Hepatocyte (in vitro differentiated cells): ENCODE measurements around the gene FOLR3. TPM values are rescaled to one million over a fixed set of nuclear protein-coding genes. Genes with fewer than 3 reads are reported as not detected.

Experiments used
- DNase-seq: peaks from one replicate; pipeline ENCODE4 v3.0.0-alpha.2; 2016; ENCODE audit warnings: low spot score
- H2AFZ ChIP-seq: fragments of 200-600 bp; sonication (generic); 2 replicates; pipeline ENCODE4 v1.6.0; 2016; ENCODE audit warnings: antibody characterized with exemption, mild to moderate bottlenecking
- H3K27ac ChIP-seq: fragments of 200-600 bp; sonication (generic); 2 replicates; pipeline ENCODE4 v1.5.1; 2016; ENCODE audit warnings: mild to moderate bottlenecking
- H3K27me3 ChIP-seq: fragments of 200-600 bp; sonication (generic); 2 replicates; pipeline ENCODE4 v1.6.1; 2016
- H3K36me3 ChIP-seq: fragments of 200-600 bp; sonication (generic); replicated peaks from 2 replicates; pipeline ENCODE4 v1.5.1; 2016; ENCODE audit warnings: low read depth; ENCODE audit not compliant: insufficient read depth
- H3K4me1 ChIP-seq: fragments of 200-600 bp; sonication (generic); 2 replicates; pipeline ENCODE4 v1.5.1; 2016; ENCODE audit warnings: mild to moderate bottlenecking, moderate library complexity; ENCODE audit not compliant: insufficient read depth
- H3K4me2 ChIP-seq: fragments of 200-600 bp; sonication (generic); 2 replicates; pipeline ENCODE4 v1.6.0; 2016
- H3K4me3 ChIP-seq: fragments of 200-600 bp; sonication (generic); 2 replicates; pipeline ENCODE4 v1.5.1; 2016; ENCODE audit warnings: mild to moderate bottlenecking
- H3K79me2 ChIP-seq: fragments of 200-600 bp; sonication (generic); 2 replicates; pipeline ENCODE4 v1.6.0; 2017; ENCODE audit warnings: mild to moderate bottlenecking
- H3K9me2 ChIP-seq: fragments of 200-600 bp; sonication (generic); replicated peaks from 2 replicates; pipeline ENCODE4 v1.6.0; 2017; ENCODE audit warnings: mild to moderate bottlenecking; ENCODE audit not compliant: insufficient read depth
- H3K9me3 ChIP-seq: fragments of 200-600 bp; sonication (generic); 2 replicates; pipeline ENCODE4 v1.5.1; 2016; ENCODE audit warnings: low read depth, mild to moderate bottlenecking
- H4K20me1 ChIP-seq: fragments of 200-600 bp; sonication (generic); 2 replicates; pipeline ENCODE4 v1.6.0; 2016; ENCODE audit warnings: mild to moderate bottlenecking; ENCODE audit not compliant: insufficient read depth, poor library complexity, severe bottlenecking
- EZH2 ChIP-seq: fragments of 200-600 bp; sonication (generic); IDR thresholded peaks from 2 replicates; pipeline ENCODE4 v1.6.1; 2016; ENCODE audit warnings: antibody characterized with exemption, mild to moderate bottlenecking, borderline replicate concordance
- EZH2phosphoT487 ChIP-seq: fragments of 200-600 bp; sonication (generic); IDR thresholded peaks from one replicate; pipeline ENCODE4 v1.6.1; 2018; ENCODE audit warnings: antibody characterized with exemption, mild to moderate bottlenecking, low read depth, moderate library complexity; ENCODE audit not compliant: unreplicated experiment, severe bottlenecking
- WGBS: methylation state at CpG from one replicate; pipeline ENCODE4 v1.1.6; 2016; ENCODE audit warnings: low lambda C conversion rate; ENCODE audit errors: missing lambda C conversion rate; 5-methylcytosine and 5-hydroxymethylcytosine counted together
- polyA plus RNA-seq: library from polyadenylated mRNA; unstranded; fragments of >200 nt; fragmentation: Nextera tagmentation; extraction: Ambion mirVana; gene quantifications from 2 replicates; pipeline ENCODE4 v1.2.1, GENCODE V29; 2016
- total RNA-seq: library from RNA; depleted of rRNA; stranded (reverse); fragments of >200 nt; gene quantifications from 2 replicates; pipeline ENCODE4 v1.2.3, GENCODE V29; 2014
- TF ChIP-seq, protein P1 (sequence below): fragments of 200-600 bp; sonication (generic); IDR thresholded peaks from 2 replicates; pipeline ENCODE4 v1.5.1; 2016; ENCODE audit warnings: antibody characterized with exemption, mild to moderate bottlenecking; ENCODE audit not compliant: poor library complexity

FOLR3 gene
- total and polyA plus RNA-seq, 2 experiments from 2014 or later, result not detected

DNA sequence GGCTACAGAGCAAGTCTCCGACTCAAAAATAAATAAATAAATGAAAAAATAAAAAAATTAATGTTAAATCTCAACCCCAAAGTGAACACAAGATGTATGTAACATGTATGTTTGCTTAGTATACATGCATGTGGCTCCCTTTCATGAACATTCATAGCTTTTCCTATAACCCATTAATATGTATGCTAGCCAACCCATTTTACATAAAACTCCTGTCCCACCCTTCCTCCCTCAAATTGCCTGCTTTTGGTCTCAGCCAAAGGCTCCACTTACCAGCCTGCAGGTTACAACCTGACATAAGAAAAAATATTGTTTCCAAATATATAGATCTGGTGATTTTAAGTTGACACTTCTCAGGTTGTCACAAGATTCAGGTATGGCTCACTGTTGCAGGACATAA is 52.7 kb downstream of the FOLR3 start:
- Histone ChIP-seq H4K20me1 (no peaks in the 10 kb centered on the region), H3K9me2 (no peaks in the 10 kb centered on the region), H3K4me3 (no peak overlapping the region), H3K36me3 (no peaks in the 10 kb centered on the region), H3K4me2 (no peak overlapping the region), H3K4me1 (no peaks in the 10 kb centered on the region), H2AFZ (no peak overlapping the region), H3K27ac (no peak overlapping the region), H3K79me2 (no peaks in the 10 kb centered on the region), H3K9me3 (no peaks in the 10 kb centered on the region), H3K27me3 (no peaks in the 10 kb centered on the region)
- TF ChIP-seq EZH2phosphoT487, result no peak
- TF ChIP-seq EZH2, result no peak
- TF ChIP-seq, protein P1, sequence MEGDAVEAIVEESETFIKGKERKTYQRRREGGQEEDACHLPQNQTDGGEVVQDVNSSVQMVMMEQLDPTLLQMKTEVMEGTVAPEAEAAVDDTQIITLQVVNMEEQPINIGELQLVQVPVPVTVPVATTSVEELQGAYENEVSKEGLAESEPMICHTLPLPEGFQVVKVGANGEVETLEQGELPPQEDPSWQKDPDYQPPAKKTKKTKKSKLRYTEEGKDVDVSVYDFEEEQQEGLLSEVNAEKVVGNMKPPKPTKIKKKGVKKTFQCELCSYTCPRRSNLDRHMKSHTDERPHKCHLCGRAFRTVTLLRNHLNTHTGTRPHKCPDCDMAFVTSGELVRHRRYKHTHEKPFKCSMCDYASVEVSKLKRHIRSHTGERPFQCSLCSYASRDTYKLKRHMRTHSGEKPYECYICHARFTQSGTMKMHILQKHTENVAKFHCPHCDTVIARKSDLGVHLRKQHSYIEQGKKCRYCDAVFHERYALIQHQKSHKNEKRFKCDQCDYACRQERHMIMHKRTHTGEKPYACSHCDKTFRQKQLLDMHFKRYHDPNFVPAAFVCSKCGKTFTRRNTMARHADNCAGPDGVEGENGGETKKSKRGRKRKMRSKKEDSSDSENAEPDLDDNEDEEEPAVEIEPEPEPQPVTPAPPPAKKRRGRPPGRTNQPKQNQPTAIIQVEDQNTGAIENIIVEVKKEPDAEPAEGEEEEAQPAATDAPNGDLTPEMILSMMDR, result no peak
- WGBS, result 82% methylated on average over 1 of the region's 1 CpG
- DNase-seq, result no peak

Other genes starting within 250 kb of the FOLR3 start
- 5.9 and 9.7 TPM in 2 replicates for gene XNDC1N, start 207.1 kb upstream of the FOLR3 start, total RNA-seq
- 1.6 and 7.1 TPM in 2 replicates for gene XNDC1N, start 207.1 kb upstream of the FOLR3 start, polyA plus RNA-seq
- 26.4 and 26.5 TPM in 2 replicates for gene RNF121, start 206.7 kb upstream of the FOLR3 start, total RNA-seq
- 29.4 and 38.1 TPM in 2 replicates for gene RNF121, start 206.7 kb upstream of the FOLR3 start, polyA plus RNA-seq
- gene IL18BP, start 136.8 kb upstream of the FOLR3 start, total RNA-seq, result 2.4 and 2.8 TPM in 2 replicates
- 2.2 and 2.6 TPM in 2 replicates for gene IL18BP, start 136.8 kb upstream of the FOLR3 start, polyA plus RNA-seq
- 129 and 140 TPM in 2 replicates for gene NUMA1, start 55.2 kb upstream of the FOLR3 start, total RNA-seq
- gene NUMA1, start 55.2 kb upstream of the FOLR3 start, polyA plus RNA-seq, result 103 and 116 TPM in 2 replicates
- 2.1 and 4.5 TPM in 2 replicates for gene LRRC51, start 54.9 kb upstream of the FOLR3 start, total RNA-seq
- 3.7 and 7.8 TPM in 2 replicates for gene LRRC51, start 54.9 kb upstream of the FOLR3 start, polyA plus RNA-seq
- 109 and 147 TPM in 2 replicates for gene LAMTOR1, start 32.4 kb upstream of the FOLR3 start, total RNA-seq
- gene LAMTOR1, start 32.4 kb upstream of the FOLR3 start, polyA plus RNA-seq, result 164 and 181 TPM in 2 replicates
- not detected in 2 replicates for gene TOMT, start 29.8 kb upstream of the FOLR3 start, total RNA-seq
- not detected in 2 replicates for gene TOMT, start 29.8 kb upstream of the FOLR3 start, polyA plus RNA-seq
- gene ANAPC15, start 23.0 kb upstream of the FOLR3 start, total RNA-seq, result 17.6 and 21.6 TPM in 2 replicates
- gene ANAPC15, start 23.0 kb upstream of the FOLR3 start, polyA plus RNA-seq, result 42.5 and 43.7 TPM in 2 replicates
- 19.9 and 21.6 TPM in 2 replicates for gene FOLR1, start 56.4 kb downstream of the FOLR3 start, total RNA-seq
- gene FOLR1, start 56.4 kb downstream of the FOLR3 start, polyA plus RNA-seq, result 13.4 and 26.8 TPM in 2 replicates
- 0.48 and 4.3 TPM in 2 replicates for gene FOLR2, start 81.1 kb downstream of the FOLR3 start, total RNA-seq
- 1.2 and 5.5 TPM in 2 replicates for gene FOLR2, start 81.1 kb downstream of the FOLR3 start, polyA plus RNA-seq
- gene INPPL1, start 89.0 kb downstream of the FOLR3 start, total RNA-seq, result 47.8 and 74.8 TPM in 2 replicates
- 99.4 and 140 TPM in 2 replicates for gene INPPL1, start 89.0 kb downstream of the FOLR3 start, polyA plus RNA-seq
- gene PHOX2A, start 108.5 kb downstream of the FOLR3 start, total RNA-seq, result 0.48 TPM in 1 of 2 replicates, not detected in the other
- not detected in 2 replicates for gene PHOX2A, start 108.5 kb downstream of the FOLR3 start, polyA plus RNA-seq